Suprapubic skin (tissue), 4 donors: Measurements from ENCODE around the gene ADAMTS13. TPM values are rescaled to one million over a fixed set of nuclear protein-coding genes. Genes with fewer than 3 reads are reported as not detected.
"Not testable (repeated sequence)": the region's sequence is repeated elsewhere in the genome, so short reads cannot be mapped to it uniquely, and the experiment has no call there.

Experiments used
- DNase-seq, 2 donors: peaks; one replicate each; pipeline ENCODE4 v3.0.0-alpha.2; 2019; ENCODE audit warnings: low spot score in 2 of 2
- H3K27ac ChIP-seq: fragments of 200-600 bp; sonication (generic); one replicate; pipeline ENCODE4 v1.5.1; 2019
- H3K27me3 ChIP-seq: fragments of 200-600 bp; sonication (generic); one replicate; pipeline ENCODE4 v1.5.1; 2019
- H3K36me3 ChIP-seq: fragments of 200-600 bp; sonication (generic); one replicate; pipeline ENCODE4 v1.5.1; 2019
- H3K4me1 ChIP-seq: fragments of 200-600 bp; sonication (generic); one replicate; pipeline ENCODE4 v1.5.1; 2019
- H3K4me3 ChIP-seq: fragments of 200-600 bp; sonication (generic); one replicate; pipeline ENCODE4 v1.5.1; 2019; ENCODE audit warnings: mild to moderate bottlenecking
- H3K9me3 ChIP-seq: fragments of 200-600 bp; sonication (generic); one replicate; pipeline ENCODE4 v1.5.1; 2019
- EP300 ChIP-seq: sonication (generic); formaldehyde crosslinking; IDR thresholded peaks from one replicate; pipeline ENCODE4 v1.6.1; 2017; ENCODE audit warnings: antibody characterized with exemption
- POLR2A ChIP-seq, 2 donors: fragments of 450-650 bp; IDR thresholded peaks; one replicate each; pipeline ENCODE4 v1.6.1; 2017; ENCODE audit warnings: antibody characterized with exemption in 2 of 2, mild to moderate bottlenecking in 2 of 2, moderate library complexity in 2 of 2
- POLR2AphosphoS5 ChIP-seq, 3 donors: sonication (generic); formaldehyde crosslinking; IDR thresholded peaks; one replicate each; pipeline ENCODE4 v1.6.1; 2017; ENCODE audit warnings: antibody characterized with exemption in 3 of 3
- WGBS: methylation state at CpG from one replicate; pipeline ENCODE4 v1.1.5; 2018; 5-methylcytosine and 5-hydroxymethylcytosine counted together
- total RNA-seq, 4 donors: library from RNA; depleted of rRNA; stranded (reverse); fragments of >200 nt; gene quantifications; one replicate each; pipeline ENCODE4 v1.1.0, GENCODE V29; 2016
- TF ChIP-seq, protein P1 (sequence below), 2 donors: fragments of 200-600 bp in 1 of 2; fragments of 450-650 bp in 1 of 2; sonication (generic) in 1 of 2; IDR thresholded peaks; one replicate each; pipeline ENCODE4 v1.5.1; 2016 to 2019; ENCODE audit warnings: antibody characterized with exemption in 2 of 2, mild to moderate bottlenecking in 1 of 2, moderate library complexity in 1 of 2

Gene ADAMTS13
- total RNA-seq = 1 to 10 TPM; 1.2 to 3.3 (median 1.6) TPM

DNA sequence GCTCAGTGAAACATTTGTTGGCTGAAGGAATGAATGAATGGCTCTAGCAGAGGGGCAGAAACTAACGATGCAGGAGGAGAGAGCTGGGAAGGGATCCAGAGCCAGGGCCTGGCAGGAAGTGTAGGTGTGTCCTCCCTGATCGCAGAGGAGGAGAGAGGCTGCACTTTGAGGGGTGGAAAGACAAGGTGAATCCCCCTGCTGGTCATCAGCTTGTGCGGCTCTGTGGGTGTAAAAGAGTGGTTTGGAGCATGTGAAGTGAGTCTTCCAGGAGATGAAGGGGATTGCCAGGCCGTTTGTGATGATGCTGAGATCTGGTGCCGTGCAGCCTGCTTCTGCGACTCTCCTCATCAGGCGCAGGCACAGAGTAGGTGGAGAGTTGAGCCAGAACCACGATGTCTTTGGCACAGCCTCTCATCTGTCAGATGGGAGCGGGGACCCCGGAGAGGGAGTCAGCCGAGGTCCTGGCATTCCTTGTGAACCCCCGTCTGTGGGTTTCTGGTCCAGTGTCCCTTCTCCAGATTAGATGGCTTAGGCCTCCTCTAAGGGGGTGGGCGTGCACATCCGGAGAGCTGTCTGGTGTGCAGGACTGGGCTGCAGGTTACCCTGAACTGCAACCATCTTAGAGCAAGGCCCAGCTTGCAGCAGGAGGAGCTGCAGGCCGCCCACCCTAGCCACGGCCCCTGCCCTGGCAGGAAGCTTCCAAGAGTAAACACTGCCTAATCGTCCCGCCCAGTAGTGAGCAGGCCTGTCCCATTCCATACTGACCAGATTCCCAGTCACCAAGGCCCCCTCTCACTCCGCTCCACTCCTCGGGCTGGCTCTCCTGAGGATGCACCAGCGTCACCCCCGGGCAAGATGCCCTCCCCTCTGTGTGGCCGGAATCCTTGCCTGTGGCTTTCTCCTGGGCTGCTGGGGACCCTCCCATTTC, at the start of gene ADAMTS13:
TSS of gene ADAMTS13 (plus strand) at position 753 of the 928 bp plus-strand sequence. CDS start at position 830, 77 bp downstream.
- Histone ChIP-seq H3K36me3 (no peaks in the 10 kb centered on the region), H3K4me1 (peaks cover 15% of the 10 kb centered on the region), H3K27ac (no peak within 1 kb of the TSS), H3K27me3 (no peaks in the 10 kb centered on the region), H3K4me3 (no peak within 1 kb of the TSS), H3K9me3 (no peaks in the 10 kb centered on the region)
- no peak for TF ChIP-seq POLR2AphosphoS5 (IDR thresholded peaks at IDR 0.05)
- TF ChIP-seq POLR2A (IDR thresholded peaks at IDR 0.05) = no peak
- TF ChIP-seq, protein P1, sequence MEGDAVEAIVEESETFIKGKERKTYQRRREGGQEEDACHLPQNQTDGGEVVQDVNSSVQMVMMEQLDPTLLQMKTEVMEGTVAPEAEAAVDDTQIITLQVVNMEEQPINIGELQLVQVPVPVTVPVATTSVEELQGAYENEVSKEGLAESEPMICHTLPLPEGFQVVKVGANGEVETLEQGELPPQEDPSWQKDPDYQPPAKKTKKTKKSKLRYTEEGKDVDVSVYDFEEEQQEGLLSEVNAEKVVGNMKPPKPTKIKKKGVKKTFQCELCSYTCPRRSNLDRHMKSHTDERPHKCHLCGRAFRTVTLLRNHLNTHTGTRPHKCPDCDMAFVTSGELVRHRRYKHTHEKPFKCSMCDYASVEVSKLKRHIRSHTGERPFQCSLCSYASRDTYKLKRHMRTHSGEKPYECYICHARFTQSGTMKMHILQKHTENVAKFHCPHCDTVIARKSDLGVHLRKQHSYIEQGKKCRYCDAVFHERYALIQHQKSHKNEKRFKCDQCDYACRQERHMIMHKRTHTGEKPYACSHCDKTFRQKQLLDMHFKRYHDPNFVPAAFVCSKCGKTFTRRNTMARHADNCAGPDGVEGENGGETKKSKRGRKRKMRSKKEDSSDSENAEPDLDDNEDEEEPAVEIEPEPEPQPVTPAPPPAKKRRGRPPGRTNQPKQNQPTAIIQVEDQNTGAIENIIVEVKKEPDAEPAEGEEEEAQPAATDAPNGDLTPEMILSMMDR (IDR thresholded peaks at IDR 0.05) = no peak
- no peak for TF ChIP-seq EP300
- no peak for DNase-seq
- 32% methylated on average over 10 of the region's 23 CpGs for WGBS

DNA sequence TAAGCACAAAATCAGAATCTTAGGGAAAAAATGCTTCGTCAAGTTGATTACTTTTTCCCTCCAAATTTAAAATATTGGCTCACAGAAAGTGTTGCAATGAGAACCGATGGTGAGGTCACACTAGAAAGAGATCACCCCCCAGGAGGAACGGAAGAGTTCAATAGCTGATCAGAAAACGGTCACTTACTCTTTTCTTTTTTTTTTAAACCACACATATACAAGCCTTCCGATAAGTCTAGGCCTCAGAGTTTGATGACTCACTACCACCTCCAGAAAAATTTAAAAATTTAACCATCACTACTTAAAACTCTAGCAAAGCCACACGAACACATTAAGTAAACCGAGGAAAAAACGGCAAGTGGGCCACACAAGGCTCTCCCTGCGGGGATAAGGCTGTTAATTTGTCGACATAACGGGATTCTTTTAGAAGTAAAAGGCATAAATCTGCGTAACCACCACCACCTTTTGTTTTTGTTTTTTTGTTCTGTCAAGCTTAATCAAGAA, 47.5 kb upstream of the ADAMTS13 start:
- Histone ChIP-seq H3K9me3 (no peaks in the 10 kb centered on the region), H3K4me1 (peaks cover 74% of the 10 kb centered on the region), H3K27me3 (no peaks in the 10 kb centered on the region), H3K36me3 (peaks cover 7% of the 10 kb centered on the region), H3K27ac (peak overlapping the region; percentile 97), H3K4me3 (peak overlapping the region; percentile 87)
- TF ChIP-seq EP300 = no peak
- TF ChIP-seq POLR2A (IDR thresholded peaks at IDR 0.05) = no peak
- TF ChIP-seq, protein P1 (IDR thresholded peaks at IDR 0.05) = no peak
- 11% methylated on average over 12 of the region's 12 CpGs for WGBS
- no peak for DNase-seq

GRCh38 chr9:133375116-133375723, 46.9 kb upstream of the ADAMTS13 start:
- peak overlapping the region; percentile 97 for H3K27ac ChIP-seq
- peaks cover 6% of the 10 kb centered on the region for H3K36me3 ChIP-seq
- peak overlapping the region; percentile 87 for H3K4me3 ChIP-seq
- no peaks in the 10 kb centered on the region for H3K9me3 ChIP-seq
- H3K4me1 ChIP-seq = peaks cover 70% of the 10 kb centered on the region
- 1% methylated on average over 9 of the region's 39 CpGs for WGBS
- H3K27me3 ChIP-seq = no peaks in the 10 kb centered on the region
- TF ChIP-seq, protein P1 (IDR thresholded peaks at IDR 0.05) = no peak
- TF ChIP-seq POLR2AphosphoS5 (IDR thresholded peaks at IDR 0.05) (no peak), EP300 (no peak), POLR2A (IDR thresholded peaks at IDR 0.05) (no peak)
- no peak for DNase-seq

DNA sequence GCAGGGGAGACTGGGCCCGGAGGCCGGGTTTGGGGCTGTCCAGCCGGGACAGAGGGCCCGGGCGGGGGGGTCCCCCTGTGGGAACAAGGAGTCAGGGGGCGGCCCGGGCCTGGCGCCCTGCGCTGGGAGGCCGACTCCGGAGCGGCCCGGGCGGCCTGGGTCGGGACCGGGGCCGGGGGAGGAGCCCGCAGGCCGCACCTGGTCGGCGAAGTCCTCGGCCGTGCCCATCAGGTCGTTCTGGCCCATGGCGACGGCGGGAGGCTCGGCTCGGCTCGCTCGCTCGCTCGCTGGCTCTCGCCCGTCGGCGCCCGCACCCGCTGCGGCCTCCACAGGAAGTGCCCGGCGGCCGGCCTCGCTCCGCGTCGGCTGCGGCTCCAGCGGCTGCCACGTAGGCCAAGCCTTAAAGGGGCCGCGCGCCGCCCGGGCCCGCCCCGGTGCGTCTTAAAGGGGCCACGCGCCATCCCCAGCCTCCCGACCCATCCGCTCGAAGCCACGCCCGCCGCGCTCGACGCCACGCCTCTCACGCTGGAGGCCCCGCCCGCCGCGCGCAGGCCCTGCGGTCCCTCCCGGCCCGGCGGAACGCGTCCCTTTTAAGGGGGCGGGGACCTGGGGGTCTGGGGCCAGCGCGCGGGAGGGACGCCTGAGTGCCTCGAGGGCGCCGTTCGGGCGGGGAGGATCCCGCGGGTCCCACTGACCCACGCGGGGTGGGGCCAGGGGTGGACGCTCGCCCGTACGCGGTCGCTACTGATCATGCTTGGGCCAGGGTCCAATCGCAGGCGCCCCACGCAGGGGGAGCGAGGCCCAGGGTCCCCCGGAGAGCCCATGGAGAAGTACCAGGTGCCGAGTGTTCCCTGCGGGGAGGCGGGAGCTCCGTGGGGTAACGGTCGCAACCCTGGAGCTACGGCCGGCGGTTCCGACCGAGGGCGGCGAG, 46.2 kb upstream of the ADAMTS13 start, which contains the start of the genes STKLD1 and SURF4:
TSS of gene STKLD1 (plus strand) at position 643 of the 931 bp plus-strand sequence. CDS start at position 751, 108 bp downstream.
TSS of gene SURF4 (minus strand) at position 337 of the 931 bp plus-strand sequence. CDS start at position 246, 91 bp downstream.
- H3K27ac ChIP-seq = peak within 1 kb of the TSS; percentile 97
- H3K4me1 ChIP-seq = peaks cover 62% of the 10 kb centered on the region
- no peaks in the 10 kb centered on the region for H3K27me3 ChIP-seq
- H3K9me3 ChIP-seq = no peaks in the 10 kb centered on the region
- peak within 1 kb of the TSS; percentile 87 for H3K4me3 ChIP-seq
- TF ChIP-seq, protein P1 (IDR thresholded peaks at IDR 0.05) = no peak
- peak in 2 of 3 donors; percentile 25 to 33 for TF ChIP-seq POLR2AphosphoS5 (IDR thresholded peaks at IDR 0.05)
- TF ChIP-seq EP300 = no peak
- peak; percentile 49 to 90 for TF ChIP-seq POLR2A (IDR thresholded peaks at IDR 0.05)
- H3K36me3 ChIP-seq = no peaks in the 10 kb centered on the region
- DNase-seq = peak; percentile 96
- 20% methylated on average over 1 of the region's 120 CpGs for WGBS

- H3K4me1 ChIP-seq = peaks cover 49% of the 10 kb centered on the region
- H3K9me3 ChIP-seq, H3K36me3 ChIP-seq, H3K27me3 ChIP-seq, DNase-seq, H3K4me3 ChIP-seq: not testable (repeated sequence)
- 76% methylated on average over 14 of the region's 14 CpGs for whole genome bisulfite sequencing
- peak overlapping the region; percentile 39 for H3K27ac ChIP-seq
Measured at GRCh38 chr9:133377280-133377679, 44.9 kb upstream of the ADAMTS13 start.
